Keratinocyte (primary cell): ENCODE measurements around the gene UGCG. TPM values are rescaled to one million over a fixed set of nuclear protein-coding genes. Genes with fewer than 3 reads are reported as not detected.

Experiments used
- DNase-seq: peaks from one replicate; pipeline ENCODE4 v3.0.0-alpha.2; 2011; ENCODE audit warnings: low read depth, missing footprints, low spot score
- FAIRE-seq: peaks from 2 replicates; lab custom pipeline; 2011; peaks lifted over from hg19 to GRCh38; lab: Jason Lieb, UNC
- H2AFZ ChIP-seq: 2 replicates; pipeline ENCODE4 v1.6.0; 2012; ENCODE audit warnings: low read length, control low read depth, inconsistent platforms; ENCODE audit not compliant: control insufficient read depth
- H3K27ac ChIP-seq: 2 replicates; pipeline ENCODE4 v1.5.1; 2011; ENCODE audit warnings: low read length; ENCODE audit not compliant: control insufficient read depth, insufficient read depth
- H3K27me3 ChIP-seq: 3 replicates; pipeline ENCODE4 v1.6.0; 2011; ENCODE audit warnings: low read length; ENCODE audit not compliant: control insufficient read depth, insufficient read depth; ENCODE audit errors: extremely low read depth
- H3K36me3 ChIP-seq, 2 experiments: 2 replicates in 1 of 2; 3 replicates in 1 of 2; pipeline ENCODE4 v1.5.1; 2011; ENCODE audit warnings: low read length in 2 of 2, mild to moderate bottlenecking in 1 of 2; ENCODE audit not compliant: control insufficient read depth in 2 of 2, insufficient read depth in 2 of 2; ENCODE audit errors: extremely low read depth in 1 of 2
- H3K4me1 ChIP-seq: 3 replicates; pipeline ENCODE4 v1.5.1; 2011; ENCODE audit warnings: low read length; ENCODE audit not compliant: control insufficient read depth, insufficient read depth; ENCODE audit errors: extremely low read depth
- H3K4me2 ChIP-seq: 3 replicates; pipeline ENCODE4 v1.6.0; 2011; ENCODE audit warnings: low read depth, low read length; ENCODE audit not compliant: control insufficient read depth, insufficient read depth; ENCODE audit errors: extremely low read depth
- H3K4me3 ChIP-seq, 3 experiments: fragments of 200-600 bp in 1 of 3; sonication (generic) in 1 of 3; 2 replicates in 2 of 3; 3 replicates in 1 of 3; pipeline ENCODE4 v1.5.1; 2011 to 2016; ENCODE audit warnings: low read length in 3 of 3, mild to moderate bottlenecking in 3 of 3, control low read depth in 2 of 3, inconsistent platforms in 1 of 3, low read depth in 1 of 3, mixed read lengths in 1 of 3, mixed run types in 1 of 3, moderate library complexity in 1 of 3; ENCODE audit not compliant: control insufficient read depth in 2 of 3, insufficient read depth in 2 of 3; ENCODE audit errors: extremely low read depth in 1 of 3
- H3K79me2 ChIP-seq: 2 replicates; pipeline ENCODE4 v1.6.0; 2012; ENCODE audit warnings: low read length; ENCODE audit not compliant: control insufficient read depth, insufficient read depth
- H3K9ac ChIP-seq: 3 replicates; pipeline ENCODE4 v1.6.0; 2011; ENCODE audit warnings: low read length; ENCODE audit not compliant: control insufficient read depth, insufficient read depth; ENCODE audit errors: extremely low read depth
- H3K9me1 ChIP-seq: 3 replicates; pipeline ENCODE4 v1.6.0; 2011; ENCODE audit warnings: low read length; ENCODE audit not compliant: control insufficient read depth, insufficient read depth; ENCODE audit errors: extremely low read depth
- H3K9me3 ChIP-seq: 2 replicates; pipeline ENCODE4 v1.5.1; 2012; ENCODE audit warnings: low read depth, low read length; ENCODE audit not compliant: control insufficient read depth
- H4K20me1 ChIP-seq: 3 replicates; pipeline ENCODE4 v1.6.0; 2011; ENCODE audit warnings: low read length; ENCODE audit not compliant: control insufficient read depth, insufficient read depth; ENCODE audit errors: extremely low read depth
- CTCF ChIP-seq, 3 experiments: IDR thresholded peaks in 1 of 3; conservative IDR thresholded peaks in 1 of 3; optimal IDR thresholded peaks in 1 of 3; 2 replicates in 2 of 3; 3 replicates in 1 of 3; pipeline versions ENCODE3 to v1.5.1; 2011; ENCODE audit warnings: low read length in 3 of 3, mild to moderate bottlenecking in 3 of 3, moderate library complexity in 2 of 3, control low read depth in 1 of 3, inconsistent platforms in 1 of 3; ENCODE audit not compliant: insufficient read depth in 2 of 3; ENCODE audit errors: extremely low read depth in 1 of 3
- EZH2 ChIP-seq: IDR thresholded peaks from one replicate; pipeline ENCODE4 v1.6.1; 2012; ENCODE audit warnings: inconsistent platforms, mild to moderate bottlenecking, low read length, moderate library complexity
- dilution Hi-C: fragments of 300-500 bp; cut with MboI; formaldehyde crosslinking; loops from one replicate; pipeline ENCODE4 v1.7.0; 2020; ENCODE audit warnings: low sequenced_read_pairs; ENCODE audit not compliant: extremely low pct_ligation_motif_present
- polyA plus RNA-seq, 5 experiments: library from polyadenylated mRNA; depleted of rRNA in 3 of 5; stranded (reverse) in 3 of 5; stranded (forward) in 1 of 5; unstranded in 1 of 5; fragments of >200 nt; gene quantifications; 1 replicate in 1 of 5; 2 replicates in 3 of 5; 3 replicates in 1 of 5; pipeline versions ENCODE4 v1.2.1 to v1.2.3, GENCODE V29; 2011 to 2012; ENCODE audit warnings: missing spikeins in 2 of 5, low read depth in 1 of 5, low replicate concordance in 1 of 5

The UGCG gene
- polyA plus RNA-seq, 1 donor (not counting 4 experiments of a cell fraction or from before 2014, with no cell fraction given), result 49.8 TPM

- dilution Hi-C loops, result no loop called here
- FAIRE-seq (no peak), DNase-seq (no peak)
- peaks cover 0 to 10% of the 10 kb centered on the region in 2 experiments for H3K36me3 ChIP-seq
- H3K27me3 ChIP-seq, result no peaks in the 10 kb centered on the region
- H3K79me2 ChIP-seq, result no peaks in the 10 kb centered on the region
- H3K27ac ChIP-seq, result no peak overlapping the region
- H3K4me1 ChIP-seq, result peaks cover 8% of the 10 kb centered on the region
- no peaks in the 10 kb centered on the region for H4K20me1 ChIP-seq
- TF ChIP-seq EZH2 (no peak), CTCF (optimal IDR thresholded peaks at IDR 0.05 in 1 of 3, IDR thresholded peaks at IDR 0.05 in 1 of 3, conservative IDR thresholded peaks at IDR 0.05 in 1 of 3; ENCODE audit: extremely low read depth in 1 of 3, insufficient read depth in 2 of 3, low read length in 3 of 3) (no peak)
- no peak overlapping the region for H3K9ac ChIP-seq
- no peak overlapping the region for H2AFZ ChIP-seq
- no peaks in the 10 kb centered on the region for H3K9me1 ChIP-seq
- no peak overlapping the region for H3K4me3 ChIP-seq
- H3K9me3 ChIP-seq, result no peaks in the 10 kb centered on the region
- H3K4me2 ChIP-seq, result no peak overlapping the region
These were observed 41.8 kb downstream of the UGCG start for GRCh38 chr9:111938427-111938800.

- Histone ChIP-seq H3K27me3 (no peaks in the 10 kb centered on the region), H3K79me2 (no peaks in the 10 kb centered on the region), H3K9me1 (no peaks in the 10 kb centered on the region), H2AFZ (no peak overlapping the region), H3K4me1 (peaks cover 8% of the 10 kb centered on the region), H3K9ac (no peak overlapping the region), H3K9me3 (no peaks in the 10 kb centered on the region), H3K27ac (no peak overlapping the region), H3K4me3 (no peak overlapping the region), H3K4me2 (no peak overlapping the region), H4K20me1 (no peaks in the 10 kb centered on the region), H3K36me3 (peaks cover 0 to 9% of the 10 kb centered on the region in 2 experiments)
- FAIRE-seq, result no peak
- dilution Hi-C loops, result no loop called here
- DNase-seq, result no peak
- no peak for TF ChIP-seq EZH2
- TF ChIP-seq CTCF (optimal IDR thresholded peaks at IDR 0.05 in 1 of 3, IDR thresholded peaks at IDR 0.05 in 1 of 3, conservative IDR thresholded peaks at IDR 0.05 in 1 of 3; ENCODE audit: extremely low read depth in 1 of 3, insufficient read depth in 2 of 3, low read length in 3 of 3), result no peak
These were observed 42.7 kb downstream of the UGCG start for GRCh38 chr9:111939322-111939721.
